ENCODE measurements around the gene STK32C. TPM values are rescaled to one million over a fixed set of nuclear protein-coding genes. Genes with fewer than 3 reads are reported as not detected.
A peak's percentile ranks its signal among the peaks of the same experiment; 100 is the strongest.

Gene STK32C
- total and polyA plus RNA-seq, 8 donors, result 9.9 to 18.2 (median 11.6) TPM

- Histone ChIP-seq H3K4me3 (no peak overlapping the region), H3K27me3 (peaks cover 0 to 45% of the 10 kb centered on the region in 2 donors), H3K27ac (no peak overlapping the region), H3K9me3 (no peaks in the 10 kb centered on the region), H3K4me1 (no peaks in the 10 kb centered on the region), H3K36me3 (no peaks in the 10 kb centered on the region)
- TF ChIP-seq CTCF (IDR thresholded peaks at IDR 0.05), result no peak
- ATAC-seq, result no peak
- DNase-seq, result peak in 1 of 4 donors; percentile 26
- intact Hi-C loops (cut with DNase I), result no loop called here
Measured at GRCh38 chr10:132169766-132170560, 137.8 kb downstream of the STK32C start.

DNA sequence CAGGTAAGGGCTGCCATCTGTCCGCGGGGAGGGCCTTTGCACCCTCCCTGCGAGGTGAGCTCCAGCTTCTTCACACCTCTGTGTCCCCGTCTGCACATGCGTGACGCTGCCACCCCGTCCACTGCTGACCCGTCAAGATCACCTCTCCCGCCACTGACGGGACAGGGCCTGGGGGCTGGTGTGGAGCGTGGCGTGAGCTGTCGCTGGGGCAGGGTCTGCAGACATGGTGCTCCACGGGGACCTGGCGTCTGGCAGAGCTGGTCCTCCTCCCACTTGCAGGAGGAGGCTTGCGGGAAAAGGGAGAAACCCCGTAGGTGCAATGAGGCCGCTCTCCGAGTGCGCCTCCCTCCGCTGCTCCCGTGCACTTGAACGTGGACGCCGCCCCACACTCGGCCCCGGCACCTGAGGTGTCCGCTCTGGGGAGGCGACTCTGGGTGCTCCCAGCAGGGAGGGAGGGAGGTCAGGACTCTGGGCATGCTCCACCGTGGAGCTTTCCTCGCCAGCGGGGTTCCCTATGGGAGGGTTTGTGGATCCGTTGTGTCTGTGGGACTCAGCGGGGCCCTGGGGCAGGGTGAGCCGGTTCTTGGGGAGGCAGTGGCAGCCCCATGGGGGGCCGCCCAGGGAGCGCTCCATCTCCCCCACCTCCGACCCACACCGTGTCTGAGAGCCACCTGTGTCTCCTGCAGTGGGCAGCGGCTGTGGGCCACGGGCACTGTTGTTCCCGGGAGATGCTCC lies 138.6 kb downstream of the STK32C start:
- no peak for ATAC-seq
- Histone ChIP-seq H3K27me3 (peaks cover 0 to 52% of the 10 kb centered on the region in 2 donors), H3K9me3 (no peaks in the 10 kb centered on the region), H3K4me3 (no peak overlapping the region), H3K36me3 (no peaks in the 10 kb centered on the region), H3K4me1 (no peaks in the 10 kb centered on the region), H3K27ac (no peak overlapping the region)
- TF ChIP-seq CTCF (IDR thresholded peaks at IDR 0.05), result no peak
- DNase-seq, result peak in 1 of 4 donors; percentile 29
- intact Hi-C loops (cut with DNase I), result no loop called here

- intact Hi-C loops (cut with DNase I), result no loop called here
- no peak for TF ChIP-seq CTCF (IDR thresholded peaks at IDR 0.05)
- ATAC-seq (no peak), DNase-seq (peak in 1 of 4 donors; percentile 15)
- Histone ChIP-seq H3K27me3 (peaks cover 0 to 58% of the 10 kb centered on the region in 2 donors), H3K4me3 (no peak overlapping the region), H3K9me3 (no peaks in the 10 kb centered on the region), H3K4me1 (no peaks in the 10 kb centered on the region), H3K36me3 (no peaks in the 10 kb centered on the region), H3K27ac (no peak overlapping the region)
Measured at GRCh38 chr10:132168571-132169030, 139.1 kb downstream of the STK32C start.

GRCh38 chr10:132167976-132168375 lies 139.8 kb downstream of the STK32C start:
- intact Hi-C loops (cut with DNase I), result no loop called here
- H3K27ac ChIP-seq, result no peak overlapping the region

More at GRCh38 chr10:132167976-132168375, 139.8 kb downstream of the STK32C start:
- TF ChIP-seq CTCF (IDR thresholded peaks at IDR 0.05), result no peak
- H3K4me1 ChIP-seq, result no peaks in the 10 kb centered on the region
- H3K4me3 ChIP-seq, result no peak overlapping the region
- peaks cover 0 to 64% of the 10 kb centered on the region in 2 donors for H3K27me3 ChIP-seq
- peak in 1 of 4 donors; percentile 10 for DNase-seq
- H3K36me3 ChIP-seq, result no peaks in the 10 kb centered on the region
- no peak for ATAC-seq
- no peaks in the 10 kb centered on the region for H3K9me3 ChIP-seq

All from left lung (tissue), 10 donors.